AG04449 (cell line): ENCODE measurements around the gene NCKAP5L.

Experiments
- CTCF ChIA-PET: fragments of 350-600 bp; formaldehyde crosslinking; extraction: SDS; loops from one replicate; lab custom pipeline; 2021; ENCODE audit warnings: antibody characterized with exemption; lab: Yijun Ruan, JAX
- POLR2A ChIA-PET: fragments of 400-600, 350-600 bp; formaldehyde crosslinking; extraction: SDS; loops from one replicate; lab custom pipeline; 2020; ENCODE audit warnings: antibody characterized with exemption, inconsistent platforms; lab: Yijun Ruan, JAX
- DNase-seq: peaks from one replicate; pipeline ENCODE4 v3.0.0-alpha.2; 2010; ENCODE audit warnings: low read depth, low spot score
- H3K4me3 ChIP-seq: 2 replicates; pipeline ENCODE4 v1.5.1; 2011; ENCODE audit warnings: low read depth, mild to moderate bottlenecking, control low read depth, low read length
- TF ChIP-seq, protein P1 (sequence below): IDR thresholded peaks from one replicate; pipeline ENCODE4 v1.5.1; 2011; ENCODE audit warnings: mild to moderate bottlenecking, moderate library complexity, low read length, control low read depth, inconsistent platforms; ENCODE audit not compliant: insufficient read depth; ENCODE audit errors: missing control alignments

Gene NCKAP5L, protein sequence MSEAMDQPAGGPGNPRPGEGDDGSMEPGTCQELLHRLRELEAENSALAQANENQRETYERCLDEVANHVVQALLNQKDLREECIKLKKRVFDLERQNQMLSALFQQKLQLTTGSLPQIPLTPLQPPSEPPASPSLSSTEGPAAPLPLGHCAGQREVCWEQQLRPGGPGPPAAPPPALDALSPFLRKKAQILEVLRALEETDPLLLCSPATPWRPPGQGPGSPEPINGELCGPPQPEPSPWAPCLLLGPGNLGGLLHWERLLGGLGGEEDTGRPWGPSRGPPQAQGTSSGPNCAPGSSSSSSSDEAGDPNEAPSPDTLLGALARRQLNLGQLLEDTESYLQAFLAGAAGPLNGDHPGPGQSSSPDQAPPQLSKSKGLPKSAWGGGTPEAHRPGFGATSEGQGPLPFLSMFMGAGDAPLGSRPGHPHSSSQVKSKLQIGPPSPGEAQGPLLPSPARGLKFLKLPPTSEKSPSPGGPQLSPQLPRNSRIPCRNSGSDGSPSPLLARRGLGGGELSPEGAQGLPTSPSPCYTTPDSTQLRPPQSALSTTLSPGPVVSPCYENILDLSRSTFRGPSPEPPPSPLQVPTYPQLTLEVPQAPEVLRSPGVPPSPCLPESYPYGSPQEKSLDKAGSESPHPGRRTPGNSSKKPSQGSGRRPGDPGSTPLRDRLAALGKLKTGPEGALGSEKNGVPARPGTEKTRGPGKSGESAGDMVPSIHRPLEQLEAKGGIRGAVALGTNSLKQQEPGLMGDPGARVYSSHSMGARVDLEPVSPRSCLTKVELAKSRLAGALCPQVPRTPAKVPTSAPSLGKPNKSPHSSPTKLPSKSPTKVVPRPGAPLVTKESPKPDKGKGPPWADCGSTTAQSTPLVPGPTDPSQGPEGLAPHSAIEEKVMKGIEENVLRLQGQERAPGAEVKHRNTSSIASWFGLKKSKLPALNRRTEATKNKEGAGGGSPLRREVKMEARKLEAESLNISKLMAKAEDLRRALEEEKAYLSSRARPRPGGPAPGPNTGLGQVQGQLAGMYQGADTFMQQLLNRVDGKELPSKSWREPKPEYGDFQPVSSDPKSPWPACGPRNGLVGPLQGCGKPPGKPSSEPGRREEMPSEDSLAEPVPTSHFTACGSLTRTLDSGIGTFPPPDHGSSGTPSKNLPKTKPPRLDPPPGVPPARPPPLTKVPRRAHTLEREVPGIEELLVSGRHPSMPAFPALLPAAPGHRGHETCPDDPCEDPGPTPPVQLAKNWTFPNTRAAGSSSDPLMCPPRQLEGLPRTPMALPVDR (N-terminal part only)

DNA sequence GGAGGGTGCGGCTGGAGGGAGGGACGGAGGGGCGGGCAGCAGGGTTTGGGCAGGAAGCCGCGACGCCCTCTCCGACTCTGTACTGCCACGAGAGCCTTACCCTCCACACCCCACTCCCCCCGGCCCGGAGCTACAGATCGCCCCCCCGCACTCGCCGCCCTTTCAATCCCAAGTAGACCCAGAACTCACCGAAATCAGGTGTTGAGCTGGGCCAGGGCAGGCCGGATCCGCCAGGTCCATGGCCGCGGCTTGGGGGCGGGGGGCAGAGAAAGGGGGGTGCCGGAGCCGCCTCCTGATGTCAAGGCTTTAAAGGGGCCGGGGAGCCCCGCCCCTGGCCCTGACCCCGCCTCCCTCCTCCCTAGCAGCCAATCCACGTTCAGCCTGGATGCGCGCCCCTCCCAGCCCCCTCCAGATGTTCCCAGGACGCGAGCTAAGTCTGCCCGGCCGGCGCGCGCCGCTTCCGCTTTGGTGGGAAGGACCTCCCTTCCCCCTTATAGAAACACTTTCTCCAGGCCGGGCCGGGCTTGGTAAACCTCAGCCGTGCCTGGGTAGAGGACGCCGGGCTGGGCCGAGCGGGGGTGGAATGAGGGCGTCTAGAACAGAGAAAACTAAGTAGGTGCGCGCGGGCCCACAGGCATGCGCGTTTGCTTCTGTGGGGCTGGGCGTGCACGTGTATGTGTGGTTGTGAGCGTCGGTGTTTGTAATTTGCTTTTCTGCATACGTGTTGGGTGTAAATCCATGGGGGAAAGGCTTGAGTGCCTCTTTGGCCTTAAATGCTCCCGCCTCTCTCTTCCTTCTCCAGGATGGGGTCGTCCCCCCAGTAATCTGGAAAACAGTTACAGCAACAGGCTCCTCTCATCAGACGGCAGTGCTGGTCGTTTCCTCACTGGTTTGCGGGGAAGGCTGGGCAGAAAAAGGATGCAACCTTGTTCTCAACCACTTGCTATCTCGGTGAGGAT lies at the start of gene NCKAP5L:
NCKAP5L (minus strand) TSS at position 281 of the 959 bp plus-strand sequence. CDS start 24,369 bp downstream, outside the sequence.
- TF ChIP-seq, protein P1, sequence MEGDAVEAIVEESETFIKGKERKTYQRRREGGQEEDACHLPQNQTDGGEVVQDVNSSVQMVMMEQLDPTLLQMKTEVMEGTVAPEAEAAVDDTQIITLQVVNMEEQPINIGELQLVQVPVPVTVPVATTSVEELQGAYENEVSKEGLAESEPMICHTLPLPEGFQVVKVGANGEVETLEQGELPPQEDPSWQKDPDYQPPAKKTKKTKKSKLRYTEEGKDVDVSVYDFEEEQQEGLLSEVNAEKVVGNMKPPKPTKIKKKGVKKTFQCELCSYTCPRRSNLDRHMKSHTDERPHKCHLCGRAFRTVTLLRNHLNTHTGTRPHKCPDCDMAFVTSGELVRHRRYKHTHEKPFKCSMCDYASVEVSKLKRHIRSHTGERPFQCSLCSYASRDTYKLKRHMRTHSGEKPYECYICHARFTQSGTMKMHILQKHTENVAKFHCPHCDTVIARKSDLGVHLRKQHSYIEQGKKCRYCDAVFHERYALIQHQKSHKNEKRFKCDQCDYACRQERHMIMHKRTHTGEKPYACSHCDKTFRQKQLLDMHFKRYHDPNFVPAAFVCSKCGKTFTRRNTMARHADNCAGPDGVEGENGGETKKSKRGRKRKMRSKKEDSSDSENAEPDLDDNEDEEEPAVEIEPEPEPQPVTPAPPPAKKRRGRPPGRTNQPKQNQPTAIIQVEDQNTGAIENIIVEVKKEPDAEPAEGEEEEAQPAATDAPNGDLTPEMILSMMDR = no peak
- peak; percentile 76 for DNase-seq
- ChIA-PET CTCF (interaction anchor here (1.1 to 9.4 kb wide), 4 partner anchors 12 to 56 kb away, joined by 4 to 61 read pairs (median 7); no protein-coding TSS in a partner anchor), POLR2A (interaction anchor here (0.6 to 4.9 kb wide), 11 partner anchors 8 to 87 kb away, joined by 3 to 25 read pairs (median 3); partner anchors contain the start of genes BCDIN3D and TMBIM6)
- peak within 1 kb of the TSS; percentile 87 for H3K4me3 ChIP-seq

DNA sequence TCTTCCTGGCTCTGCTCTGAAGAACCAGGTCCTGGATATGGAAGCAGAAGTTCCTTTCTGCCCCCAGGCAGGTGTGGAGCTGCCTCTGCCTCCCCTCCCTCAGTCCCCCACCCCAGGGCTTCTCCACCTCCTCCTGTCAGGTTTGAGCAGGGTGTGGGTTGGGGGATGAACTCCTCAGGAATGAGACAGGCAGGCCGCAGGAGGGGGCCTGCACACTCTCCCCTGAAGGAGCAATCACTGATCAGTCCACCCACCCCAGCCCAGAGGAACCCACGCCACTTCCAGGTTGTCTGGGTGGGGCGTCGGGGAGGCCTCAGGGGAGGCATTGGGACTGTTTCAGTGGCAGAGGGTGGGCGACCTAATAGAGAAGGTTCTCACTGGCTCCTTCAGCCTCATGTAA lies 48.9 kb upstream of the NCKAP5L start:
- TF ChIP-seq, protein P1 = no peak
- DNase-seq = no peak
- POLR2A ChIA-PET = no interaction called here
- H3K4me3 ChIP-seq = no peak overlapping the region
- CTCF ChIA-PET = interaction anchor here (0.9 to 3.2 kb wide), 3 partner anchors 10 to 90 kb away, joined by 3 to 11 read pairs (median 3); no protein-coding TSS in a partner anchor

DNA sequence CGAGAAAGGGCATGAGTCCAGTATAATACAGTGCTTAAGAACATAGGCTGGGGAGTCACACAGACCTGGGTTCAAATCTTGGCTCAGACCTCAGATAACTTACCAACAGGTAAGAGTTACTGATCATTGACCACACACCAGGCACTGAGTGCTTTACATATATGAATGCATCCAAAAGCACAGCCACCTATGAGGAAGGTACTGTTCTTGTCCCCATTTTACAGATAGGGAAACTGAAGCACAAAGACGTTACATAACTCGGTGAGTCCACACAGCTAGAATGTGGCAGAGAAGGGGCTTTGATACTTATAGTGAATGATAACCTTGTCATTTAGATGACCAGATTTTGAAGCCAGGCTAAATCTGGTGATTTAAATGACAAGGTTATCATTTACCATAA lies 47.9 kb upstream of the NCKAP5L start:
- TF ChIP-seq, protein P1 = no peak
- ChIA-PET POLR2A (no interaction called here), CTCF (interaction anchor here (0.9 to 3.2 kb wide), 3 partner anchors 9 to 91 kb away, joined by 3 to 11 read pairs (median 3); no protein-coding TSS in a partner anchor)
- no peak overlapping the region for H3K4me3 ChIP-seq
- DNase-seq = no peak

DNA sequence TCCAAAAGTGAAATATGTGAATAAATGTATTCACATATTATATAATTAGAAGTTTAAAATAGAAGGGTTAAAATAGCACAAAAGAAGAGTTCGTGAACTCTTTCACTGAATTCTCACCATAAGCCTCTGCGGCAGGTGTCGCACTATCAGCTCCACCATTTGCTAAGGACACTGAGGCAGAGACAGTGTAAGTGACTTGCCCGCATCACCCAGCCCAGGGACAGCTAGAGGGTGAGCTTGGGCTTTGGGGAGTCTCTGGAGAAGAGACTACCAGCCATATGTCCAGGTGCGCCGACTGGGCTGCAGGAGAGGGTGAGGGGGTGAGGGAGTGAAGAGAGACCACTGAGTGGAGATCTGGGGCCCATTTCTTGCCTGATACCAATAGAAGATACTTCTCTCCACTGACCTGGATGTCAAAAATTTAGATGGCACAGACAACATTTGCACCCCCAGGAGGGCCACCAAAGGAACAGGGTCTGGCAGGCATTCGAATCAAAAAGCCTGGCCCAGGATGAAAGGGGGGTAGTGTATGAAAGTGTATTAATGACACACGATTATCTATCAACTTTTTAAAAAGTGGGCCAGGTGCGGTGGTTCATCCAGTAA lies 47.0 kb upstream of the NCKAP5L start:
- DNase-seq = no peak
- TF ChIP-seq, protein P1 = no peak
- no peak overlapping the region for H3K4me3 ChIP-seq
- POLR2A ChIA-PET = no interaction called here
- CTCF ChIA-PET = interaction anchor here (3.2 to 12.1 kb wide), 3 partner anchors 9 to 92 kb away, joined by 11 to 121 read pairs (median 41); no protein-coding TSS in a partner anchor
